CD4-positive, alpha-beta T cell treated with Interleukin-10 for 1 hour (primary cell): Measurements from ENCODE around the gene ATF3.

Experiments used
- DNase-seq: peaks from one replicate; pipeline ENCODE4 v3.0.0-alpha.2; 2020

ATF3 gene, protein sequence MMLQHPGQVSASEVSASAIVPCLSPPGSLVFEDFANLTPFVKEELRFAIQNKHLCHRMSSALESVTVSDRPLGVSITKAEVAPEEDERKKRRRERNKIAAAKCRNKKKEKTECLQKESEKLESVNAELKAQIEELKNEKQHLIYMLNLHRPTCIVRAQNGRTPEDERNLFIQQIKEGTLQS

DNA sequence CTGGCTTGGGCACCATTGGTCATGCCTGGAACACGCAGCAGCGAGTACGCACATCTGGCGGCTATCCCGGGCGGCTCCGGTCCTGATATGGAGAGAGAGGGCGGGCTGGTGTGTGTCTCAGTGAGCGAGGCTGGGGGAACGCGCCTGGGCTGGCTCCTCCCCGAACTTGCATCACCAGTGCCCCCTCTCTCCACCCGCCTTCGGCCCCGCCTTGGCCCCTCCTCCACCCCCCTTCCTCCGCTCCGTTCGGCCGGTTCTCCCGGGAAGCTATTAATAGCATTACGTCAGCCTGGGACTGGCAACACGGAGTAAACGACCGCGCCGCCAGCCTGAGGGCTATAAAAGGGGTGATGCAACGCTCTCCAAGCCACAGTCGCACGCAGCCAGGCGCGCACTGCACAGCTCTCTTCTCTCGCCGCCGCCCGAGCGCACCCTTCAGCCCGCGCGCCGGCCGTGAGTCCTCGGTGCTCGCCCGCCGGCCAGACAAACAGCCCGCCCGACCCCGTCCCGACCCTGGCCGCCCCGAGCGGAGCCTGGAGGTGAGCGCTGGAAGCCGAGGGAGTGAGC is at the start of gene ATF3:
ATF3 (plus strand) TSS at position 370 of the 567 bp plus-strand sequence. CDS start 6,261 bp downstream, outside the sequence.
- peak; percentile 95 for DNase-seq

DNA sequence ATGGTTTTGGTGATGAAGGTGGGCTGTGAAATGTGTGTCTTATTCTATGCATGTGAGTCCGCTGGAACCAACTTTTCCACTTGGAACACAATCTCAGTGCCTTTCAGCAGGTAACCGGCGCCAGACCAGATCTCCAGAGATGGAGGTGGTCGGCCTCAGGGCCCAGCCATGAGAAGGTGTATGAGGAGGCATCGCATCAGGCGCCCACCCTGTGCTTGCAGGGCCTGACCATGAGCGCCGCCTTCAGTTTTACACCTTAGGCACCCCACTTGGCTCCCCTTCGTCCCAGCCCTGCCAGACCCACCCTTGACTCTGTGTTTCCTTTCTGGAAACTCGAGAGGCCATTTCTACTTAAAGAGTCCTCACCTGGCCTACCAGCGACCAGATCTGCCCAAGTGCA is 48.6 kb upstream of the ATF3 start:
- no peak for DNase-seq

DNA sequence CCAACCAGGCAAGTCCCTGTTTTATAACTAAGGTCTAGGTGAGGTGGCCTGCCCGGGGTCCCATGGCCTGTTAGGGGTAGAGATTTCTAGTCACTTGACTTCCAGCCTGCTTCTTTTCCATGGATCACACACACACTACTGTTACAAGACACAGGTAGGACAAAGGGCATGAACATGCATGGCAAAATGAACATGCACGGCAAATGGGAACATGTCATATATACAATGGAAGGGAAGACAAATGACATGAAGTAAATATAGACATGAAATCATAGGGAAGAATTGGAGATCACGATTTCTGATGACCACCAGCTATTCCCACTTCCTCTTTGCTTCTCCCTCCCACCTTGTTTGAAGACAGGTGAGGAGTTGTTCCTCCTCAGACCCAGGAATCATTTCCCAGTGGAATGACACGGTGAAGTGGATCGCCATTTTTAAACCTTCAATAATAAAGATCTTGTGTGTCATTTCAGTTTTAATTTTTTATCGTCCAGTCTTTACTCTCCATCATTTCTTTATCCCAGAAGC is 47.6 kb upstream of the ATF3 start:
- DNase-seq, result no peak

DNA sequence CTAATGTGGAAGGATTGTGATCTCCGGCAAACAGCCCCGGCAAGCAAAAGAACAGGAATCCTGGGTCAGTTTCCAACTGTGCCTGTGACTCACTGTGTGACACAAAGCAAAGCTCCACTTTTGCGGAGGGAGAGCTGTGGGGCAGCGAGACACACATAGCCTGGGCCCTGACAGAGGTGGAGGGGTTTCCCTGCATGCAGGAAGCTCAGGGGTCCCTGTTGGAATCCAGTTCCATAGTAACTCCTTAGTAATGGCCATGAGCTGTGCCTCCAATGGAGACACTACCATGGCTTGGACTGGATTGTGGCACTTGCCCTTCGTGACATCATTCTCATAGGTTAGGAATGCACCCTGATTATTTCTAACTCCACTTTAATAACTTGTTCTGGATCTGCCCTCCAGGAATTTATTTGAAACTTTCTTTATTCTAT is 47.0 kb upstream of the ATF3 start:
- DNase-seq, result no peak

DNA sequence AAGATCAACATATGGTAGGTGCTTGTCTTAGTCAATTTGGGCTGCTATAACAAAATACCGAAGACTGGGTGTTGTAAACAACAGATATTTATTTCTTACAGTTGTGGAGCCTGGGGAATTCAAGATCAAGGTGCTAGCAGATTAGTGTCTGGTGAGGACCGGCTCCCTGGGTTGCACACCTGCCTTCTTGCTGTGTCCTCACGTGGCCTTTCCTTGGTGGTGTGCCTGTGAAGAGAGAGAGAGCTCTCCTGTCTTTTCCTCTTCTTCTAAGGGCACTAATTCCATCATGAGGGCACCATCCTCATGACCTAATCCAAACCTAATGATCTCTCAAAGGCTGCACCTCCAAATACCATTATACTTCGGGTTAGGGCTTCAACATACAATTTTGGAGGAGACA is 45.8 kb upstream of the ATF3 start:
- DNase-seq, result no peak

DNA sequence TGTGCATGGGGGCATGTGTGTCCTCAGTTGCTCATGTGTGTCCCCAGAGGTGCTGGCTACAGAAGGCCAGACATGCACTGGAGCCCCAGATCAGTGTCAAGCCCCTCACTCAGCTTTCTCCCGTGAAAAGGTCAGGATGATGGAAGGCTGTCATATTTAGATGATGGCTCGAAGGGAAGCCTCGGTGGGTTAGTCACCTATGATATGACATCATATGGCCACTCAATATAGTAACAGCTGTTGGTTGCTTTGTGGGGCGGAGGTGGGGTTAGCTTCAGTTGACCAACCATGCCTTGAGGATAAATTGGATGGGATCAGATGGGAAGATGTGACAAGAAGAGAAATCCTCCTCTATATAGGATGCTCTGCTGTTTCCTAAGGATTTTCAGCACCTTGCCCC is 43.5 kb upstream of the ATF3 start:
- DNase-seq, result no peak

DNA sequence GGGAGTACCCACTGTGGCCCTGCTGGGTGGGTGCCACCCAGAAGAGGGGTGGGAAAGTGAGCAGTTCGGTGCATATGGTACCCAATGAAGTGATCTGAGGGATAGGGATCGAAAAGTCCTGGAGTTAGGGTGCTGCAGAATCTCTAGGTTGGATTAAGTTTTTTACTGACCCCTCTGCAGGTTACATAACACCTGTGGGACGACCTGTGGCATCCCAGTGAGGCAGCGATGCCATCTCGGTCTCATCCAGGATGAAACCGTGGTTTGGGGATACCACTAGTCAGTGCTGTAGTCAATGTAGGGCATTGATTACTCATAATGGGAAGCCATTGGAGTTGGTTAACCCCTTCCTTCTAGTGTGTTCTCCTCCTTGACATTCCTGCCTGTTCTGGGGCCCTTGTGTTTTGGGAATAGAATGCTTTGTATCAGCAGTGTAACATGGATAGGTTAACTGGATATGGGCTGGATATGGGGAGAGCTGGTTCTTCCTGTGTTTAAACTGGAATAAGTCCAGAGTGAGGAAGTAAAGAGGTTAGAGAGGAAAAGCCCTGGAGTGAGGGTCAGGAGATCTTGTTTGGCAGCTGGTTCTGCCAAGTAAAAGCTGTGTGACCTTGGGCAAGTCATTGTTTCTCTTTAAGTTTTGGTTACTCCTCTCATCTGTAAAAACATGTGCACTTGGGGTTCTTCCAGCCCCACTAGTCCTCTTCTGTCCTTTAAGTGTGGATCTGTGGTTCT is 42.8 kb upstream of the ATF3 start:
- no peak for DNase-seq

DNA sequence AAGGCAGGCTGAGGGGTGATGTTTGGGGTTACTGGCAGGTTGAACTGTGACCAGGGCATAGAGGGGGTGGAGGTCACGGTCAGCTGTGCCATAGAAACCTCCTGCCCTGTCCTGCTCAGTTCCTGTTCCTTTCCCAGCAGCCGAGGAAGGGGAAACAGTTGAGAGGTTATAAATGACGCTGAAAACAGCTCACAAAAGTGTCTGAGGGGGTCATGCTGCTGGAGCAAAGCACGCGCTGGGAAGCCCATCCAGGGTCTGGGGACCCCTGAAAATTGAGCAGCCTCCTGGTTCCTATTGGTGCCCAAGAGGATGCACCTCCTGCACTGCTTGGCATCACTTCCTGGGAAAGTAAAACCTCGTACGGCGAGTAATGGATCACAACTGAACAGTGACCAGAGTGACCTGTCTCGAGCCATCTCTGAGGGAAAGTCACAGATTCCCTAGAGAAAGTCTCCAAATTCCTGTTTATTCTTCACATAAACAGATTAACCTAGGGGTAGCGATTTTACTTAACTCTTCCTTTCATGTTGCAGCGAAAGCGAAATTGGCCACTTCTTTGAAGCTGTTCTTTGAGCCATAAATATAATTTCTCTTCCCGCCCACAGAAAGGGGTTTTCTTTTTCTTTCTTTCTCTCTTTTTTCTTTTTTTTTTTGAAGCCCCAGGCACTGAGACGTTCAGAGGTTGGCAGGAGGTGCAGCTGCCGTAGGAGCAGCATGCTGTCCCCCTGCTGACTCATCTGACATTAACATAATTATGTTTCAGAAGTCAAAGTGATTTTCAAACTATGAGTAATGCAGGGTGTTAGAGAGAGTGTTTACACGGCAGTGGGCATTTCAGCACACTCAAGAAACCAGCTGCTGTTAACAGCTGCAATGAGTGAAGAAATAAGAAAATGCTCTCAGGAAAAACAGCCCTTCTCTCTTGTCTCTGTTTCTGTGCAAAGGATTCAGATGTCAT is 41.8 kb upstream of the ATF3 start:
- DNase-seq, result peak; percentile 71

DNA sequence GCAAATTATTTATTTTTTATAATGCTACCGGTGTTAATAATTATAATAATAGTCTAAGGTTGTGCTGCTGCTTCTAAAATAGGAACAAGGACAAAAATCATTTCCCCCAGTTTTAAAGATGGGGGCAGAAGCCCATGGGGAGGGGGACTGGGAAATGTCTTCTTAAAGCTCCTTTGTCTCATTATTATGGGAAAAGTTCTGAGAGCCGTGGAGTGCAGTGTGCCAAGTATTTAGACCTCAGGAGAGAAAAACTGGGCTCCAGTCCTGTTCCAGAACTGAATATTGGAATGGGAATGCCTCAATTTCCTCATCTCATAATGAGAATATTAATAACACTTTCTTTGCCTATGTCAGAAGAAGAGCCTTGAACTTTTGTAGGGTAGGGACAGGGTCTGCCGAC is 40.9 kb upstream of the ATF3 start:
- no peak for DNase-seq

DNA sequence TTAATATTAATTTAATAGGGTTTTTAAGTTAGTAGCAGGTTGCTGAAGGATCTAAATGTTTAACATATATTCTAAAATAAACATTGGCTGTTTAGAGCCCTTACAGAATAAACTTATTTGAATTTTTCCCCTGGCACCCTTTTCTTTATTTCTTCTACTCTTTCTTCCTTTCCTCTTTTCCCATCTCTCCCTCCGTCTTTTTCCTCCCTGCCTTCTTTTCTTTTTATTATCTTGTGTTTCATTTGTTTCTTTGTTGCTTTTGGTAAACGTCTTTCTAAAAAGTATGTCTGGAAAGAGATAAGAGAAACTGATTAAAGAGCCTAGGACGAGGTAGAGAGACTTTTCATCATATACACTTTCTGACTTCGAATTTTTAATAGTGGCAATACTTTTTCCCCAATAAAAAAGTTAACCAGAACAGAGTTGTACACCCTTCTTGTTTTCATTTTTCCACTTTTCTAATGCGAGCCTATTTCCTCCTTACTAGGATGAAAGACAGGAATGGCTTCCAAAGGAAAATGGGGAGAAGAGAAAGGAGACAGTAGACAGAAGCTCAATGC is 39.5 kb upstream of the ATF3 start:
- DNase-seq, result no peak

DNA sequence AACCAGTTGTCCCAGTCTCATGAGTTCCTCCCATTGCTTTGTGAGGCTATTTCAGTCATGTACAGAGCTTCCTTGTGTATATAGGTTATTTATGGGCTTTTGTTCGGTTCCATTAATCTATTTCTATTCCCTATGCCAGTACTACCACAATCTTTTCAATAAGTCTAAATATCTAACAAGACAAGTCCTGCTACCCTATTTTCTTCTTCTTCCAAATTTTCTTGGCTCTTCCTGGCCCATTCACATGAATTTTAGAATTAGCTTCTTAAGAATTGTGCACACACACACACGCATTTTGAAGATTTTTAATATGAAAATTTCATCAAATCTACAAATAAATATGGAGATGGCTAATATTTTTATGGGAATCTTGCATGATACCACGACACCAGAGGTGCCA is 33.8 kb upstream of the ATF3 start:
- DNase-seq, result no peak

DNA sequence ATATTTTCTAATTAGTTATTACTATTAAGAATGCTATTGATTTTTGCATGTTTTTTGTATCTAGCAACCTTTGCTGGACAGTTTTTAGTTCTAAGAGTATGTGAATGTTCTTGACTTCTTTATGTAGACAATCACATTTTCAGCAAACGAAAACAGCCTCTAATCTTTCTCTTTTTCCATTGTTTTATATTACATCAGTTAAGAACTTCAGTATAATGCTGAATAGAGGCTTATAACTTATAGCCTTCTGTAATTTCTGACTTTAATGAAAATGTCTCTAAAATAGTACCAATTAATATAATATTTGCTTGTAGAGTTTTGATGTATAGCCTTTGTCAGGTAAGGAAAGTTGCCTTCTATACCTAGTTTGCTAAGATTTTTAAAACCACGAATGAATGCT is 33.2 kb upstream of the ATF3 start:
- no peak for DNase-seq

DNA sequence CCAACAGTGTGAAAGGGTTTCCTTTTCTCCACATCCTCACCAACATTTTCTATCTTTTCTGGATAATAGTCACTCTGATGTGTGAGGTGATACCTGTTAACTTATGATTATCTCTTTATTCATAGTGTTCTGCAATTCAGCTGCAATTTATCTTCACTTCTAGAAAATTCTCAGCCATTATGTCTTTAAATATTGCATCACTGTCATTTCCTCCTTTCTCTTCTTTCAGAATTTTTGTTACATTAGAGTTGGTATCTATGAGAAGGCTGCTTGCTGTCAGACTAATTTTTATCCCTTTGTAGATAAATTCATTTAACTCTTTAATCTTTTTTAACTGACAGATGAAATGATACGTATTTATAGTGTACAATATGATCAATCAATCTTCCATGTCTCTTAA is 30.5 kb upstream of the ATF3 start:
- no peak for DNase-seq

DNA sequence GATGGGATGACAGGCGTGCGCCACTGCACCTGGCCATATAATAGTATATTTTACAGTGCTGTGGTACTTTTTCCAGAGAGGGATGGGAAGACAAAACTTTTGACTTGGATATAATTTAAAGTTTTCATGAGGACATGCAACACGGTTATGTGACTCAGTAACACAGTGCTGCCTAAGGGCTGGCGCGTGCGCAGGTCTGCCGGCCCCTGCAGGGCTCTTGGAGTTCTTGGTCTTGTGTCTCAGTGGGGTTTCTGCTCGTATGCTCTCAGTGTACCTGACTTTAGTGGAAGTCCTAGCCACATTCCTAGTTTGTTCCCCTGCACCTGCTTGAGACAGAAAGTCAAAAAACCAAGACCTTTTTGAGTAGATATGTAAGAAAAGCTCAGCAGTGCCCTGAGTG is 27.5 kb upstream of the ATF3 start:
- DNase-seq, result no peak

DNA sequence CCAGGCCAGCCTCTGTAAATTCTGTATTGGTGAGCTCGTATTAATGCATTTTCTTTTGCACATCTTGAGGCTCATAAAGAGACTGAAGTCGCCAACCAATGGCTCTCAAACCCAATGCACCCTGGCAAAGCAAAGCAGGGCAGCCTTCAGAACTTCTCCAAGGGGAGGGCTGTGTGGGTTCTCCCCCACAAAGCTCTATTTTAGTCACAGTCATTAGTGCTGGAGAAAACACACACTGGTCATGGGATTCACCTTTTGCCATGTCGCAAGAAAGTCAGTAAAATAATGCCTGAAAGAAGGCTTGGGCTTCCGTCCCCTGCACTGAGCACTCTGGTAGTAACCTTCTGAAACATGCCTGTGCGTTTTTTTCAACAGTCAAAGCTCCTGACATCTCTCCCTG is 26.3 kb upstream of the ATF3 start:
- no peak for DNase-seq

DNA sequence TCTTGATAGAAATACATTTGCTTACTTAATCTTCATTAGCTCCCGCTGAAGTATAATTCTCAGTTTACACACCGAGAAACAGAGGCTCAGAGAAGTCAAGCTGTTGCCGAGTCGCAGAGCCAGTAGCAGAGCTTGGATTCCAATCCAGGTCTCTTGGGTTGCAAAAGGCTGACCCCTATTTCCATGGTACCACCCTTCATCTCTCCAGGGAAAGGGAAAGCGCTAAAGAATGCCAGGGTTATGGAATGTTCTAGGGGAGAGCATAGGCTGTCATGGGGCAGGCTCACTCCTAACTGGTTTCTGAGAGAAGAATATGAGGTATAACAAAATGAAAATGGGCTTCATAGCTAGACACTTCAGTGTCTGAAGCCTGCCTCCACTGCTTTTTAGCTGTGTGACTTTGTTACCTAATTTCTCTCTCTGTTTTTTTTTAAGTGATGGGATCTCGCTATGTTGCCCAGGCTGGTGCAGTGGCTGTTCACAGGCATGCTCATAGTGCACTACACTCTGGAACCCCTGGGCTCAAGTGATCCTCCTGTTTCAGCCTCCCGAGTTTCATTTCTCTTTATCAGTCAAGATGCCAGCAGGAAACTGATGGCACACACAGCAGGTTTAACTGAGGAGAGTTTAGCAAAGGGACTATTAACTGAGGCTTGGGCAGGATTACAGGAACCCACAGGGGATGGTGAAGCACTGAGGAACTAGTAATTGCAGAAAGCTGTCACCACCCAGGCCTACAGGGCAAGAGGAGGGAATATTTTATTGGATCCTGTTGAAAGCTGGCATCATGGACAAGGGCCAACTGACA is 25.5 kb upstream of the ATF3 start:
- DNase-seq, result no peak

DNA sequence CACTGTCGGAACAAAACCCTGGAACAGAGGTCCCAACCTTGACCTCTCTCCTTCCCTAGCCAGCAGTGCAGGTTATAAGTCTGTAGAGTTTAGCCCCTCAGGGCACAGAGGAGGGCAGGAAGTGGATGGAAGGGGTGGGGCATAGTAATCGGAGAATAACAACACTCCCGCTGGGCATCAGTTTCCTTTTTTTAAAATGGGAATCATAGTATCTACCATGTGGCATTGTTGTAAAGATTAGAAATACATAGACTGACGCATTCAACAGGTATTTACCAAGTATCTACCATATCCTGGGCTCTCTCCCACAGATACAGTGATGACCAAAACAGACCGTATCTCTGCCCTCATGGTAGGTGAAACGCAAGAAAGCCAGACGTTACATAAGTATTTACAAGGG is 24.9 kb upstream of the ATF3 start:
- DNase-seq, result no peak

DNA sequence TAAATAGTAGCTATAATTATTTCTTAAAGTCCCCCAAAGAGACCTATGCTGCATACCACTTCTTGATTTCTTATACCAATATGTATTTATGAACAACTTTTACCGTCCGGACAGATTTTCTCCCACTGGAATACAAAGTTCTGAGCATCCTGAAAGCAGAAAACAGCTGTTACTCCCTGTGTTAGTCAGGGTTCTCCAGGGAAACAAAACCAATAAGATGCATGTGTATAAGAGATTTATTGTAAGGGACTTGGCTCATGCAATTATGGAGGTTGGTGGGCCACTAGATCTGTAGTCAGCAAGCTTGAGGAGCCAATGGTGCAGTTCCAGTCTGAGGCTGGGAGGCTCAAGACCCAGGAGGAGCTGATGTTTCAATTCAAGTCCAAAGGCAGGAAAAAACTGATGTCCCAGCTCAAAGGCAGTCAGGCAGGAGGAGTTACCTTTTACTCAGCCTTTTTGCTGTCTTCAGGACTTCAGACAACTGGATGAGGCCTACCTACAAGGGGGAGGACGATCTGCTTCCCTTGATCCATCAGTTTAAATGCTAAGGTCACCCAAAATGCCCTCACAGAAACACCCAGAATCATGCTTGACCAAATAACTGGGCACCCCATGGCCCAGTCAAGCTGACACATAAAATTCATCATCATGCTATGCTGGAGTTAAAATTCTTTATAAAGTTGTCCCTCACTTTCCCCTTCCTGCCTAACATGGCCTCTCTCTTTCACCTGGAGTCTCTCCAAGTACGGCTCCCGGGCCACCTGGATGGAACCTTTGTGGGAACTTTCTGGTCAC is 24.3 kb upstream of the ATF3 start:
- no peak for DNase-seq

DNA sequence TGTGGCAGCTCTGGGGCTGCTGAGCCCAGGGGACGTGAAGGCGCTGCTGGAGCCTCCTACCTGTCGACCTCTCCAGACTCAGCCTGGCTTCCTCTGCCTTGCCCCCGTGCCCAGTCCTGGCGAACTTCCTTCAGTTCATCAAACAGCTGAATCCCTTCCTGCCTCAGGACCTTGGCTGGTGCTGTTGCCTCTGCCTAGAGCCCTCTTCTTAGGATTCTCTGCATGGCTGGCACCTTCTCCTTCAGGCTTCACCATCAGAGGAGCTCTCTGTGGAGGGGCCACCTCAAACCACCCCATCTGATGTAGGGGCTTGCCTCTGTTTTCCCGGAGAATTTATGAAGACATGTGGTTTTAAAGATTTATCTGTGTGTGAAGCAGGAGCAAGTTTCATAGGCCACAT is 23.4 kb upstream of the ATF3 start:
- no peak for DNase-seq

DNA sequence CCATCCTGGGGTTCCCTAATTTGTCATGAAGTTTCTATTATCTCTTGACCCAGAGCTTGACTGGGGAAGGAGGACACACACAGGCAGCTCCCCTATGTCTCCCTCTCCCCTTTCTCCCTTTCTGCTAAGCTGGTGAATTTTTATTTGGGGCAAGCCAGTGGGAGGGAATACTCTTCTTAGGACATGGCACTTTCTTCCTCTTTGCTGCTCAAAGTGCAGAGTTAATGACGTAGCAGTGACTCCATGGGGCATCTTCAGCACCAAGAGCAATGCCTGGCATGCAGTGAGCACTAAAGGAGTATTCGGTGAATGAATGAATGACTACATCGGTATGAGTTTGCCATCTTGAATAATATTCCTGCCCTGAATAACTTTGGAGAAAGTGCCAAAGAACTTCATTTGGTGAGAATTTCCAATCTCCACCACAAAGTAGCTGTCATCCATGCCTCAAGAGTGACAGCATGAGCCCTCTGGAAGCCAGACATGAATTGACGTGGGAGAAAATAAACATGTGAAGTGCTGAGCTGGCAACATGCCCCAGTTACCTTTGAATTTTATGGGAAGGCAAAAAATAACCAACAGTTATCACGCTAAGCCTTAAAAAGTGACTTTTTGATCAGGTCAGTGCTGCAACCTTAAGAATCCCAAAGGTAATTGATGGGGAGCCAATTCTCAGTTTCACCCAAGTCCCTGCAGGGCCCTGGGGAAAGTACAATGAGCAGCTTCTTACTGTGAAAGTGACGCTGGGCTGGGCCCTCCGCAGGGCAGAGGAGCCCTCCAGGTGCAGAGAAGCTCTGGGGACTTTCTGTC is 22.1 kb upstream of the ATF3 start:
- no peak for DNase-seq
